Endothelial cell (in vitro differentiated cells): ENCODE results near the gene CD9. TPM values are rescaled to one million over a fixed set of nuclear protein-coding genes. Genes with fewer than 3 reads are reported as not detected.
A peak's percentile ranks its signal among the peaks of the same experiment; 100 is the strongest.

ENCODE experiments used
- DNase-seq: peaks from one replicate; pipeline ENCODE4 v3.0.0; 2021; ENCODE audit warnings: low spot score
- H3K27ac Mint-ChIP-seq: one replicate; pipeline ENCODE4 v1.8.0; 2021; ENCODE audit warnings: mixed read lengths, inconsistent platforms; ENCODE audit not compliant: unreplicated experiment
- H3K27me3 Mint-ChIP-seq: one replicate; pipeline ENCODE4 v1.8.0; 2021; ENCODE audit warnings: mild to moderate bottlenecking, moderate library complexity, mixed read lengths, inconsistent platforms; ENCODE audit not compliant: unreplicated experiment
- H3K36me3 Mint-ChIP-seq: one replicate; pipeline ENCODE4 v1.8.0; 2021; ENCODE audit warnings: mild to moderate bottlenecking, low read depth, mixed read lengths, inconsistent platforms; ENCODE audit not compliant: unreplicated experiment
- H3K4me1 Mint-ChIP-seq: one replicate; pipeline ENCODE4 v1.8.0; 2021; ENCODE audit warnings: mild to moderate bottlenecking, mixed read lengths, inconsistent platforms; ENCODE audit not compliant: unreplicated experiment
- H3K4me3 Mint-ChIP-seq: one replicate; pipeline ENCODE4 v1.8.0; 2021; ENCODE audit warnings: mild to moderate bottlenecking, mixed read lengths, inconsistent platforms; ENCODE audit not compliant: unreplicated experiment
- H3K9me3 Mint-ChIP-seq: one replicate; pipeline ENCODE4 v1.8.0; 2021; ENCODE audit warnings: mixed read lengths, inconsistent platforms; ENCODE audit not compliant: unreplicated experiment
- total RNA-seq: library from RNA; stranded (reverse); fragmentation: NEBNext Ultra II Directional; extraction: Animal tissue kit (Norgen Biotek cat#: 25700); gene quantifications from one replicate; pipeline ENCODE4 v1.2.1, GENCODE V29; 2021; ENCODE audit not compliant: unreplicated experiment
- TF ChIP-seq, protein P1 (sequence below): fragments of 200-600 bp; sonication (generic); IDR thresholded peaks from one replicate; pipeline ENCODE4 v1.5.0; 2021; ENCODE audit warnings: antibody characterized with exemption; ENCODE audit not compliant: unreplicated experiment

CD9 gene
- total RNA-seq, 1 donor from 2014 or later: 67.2 TPM

DNA sequence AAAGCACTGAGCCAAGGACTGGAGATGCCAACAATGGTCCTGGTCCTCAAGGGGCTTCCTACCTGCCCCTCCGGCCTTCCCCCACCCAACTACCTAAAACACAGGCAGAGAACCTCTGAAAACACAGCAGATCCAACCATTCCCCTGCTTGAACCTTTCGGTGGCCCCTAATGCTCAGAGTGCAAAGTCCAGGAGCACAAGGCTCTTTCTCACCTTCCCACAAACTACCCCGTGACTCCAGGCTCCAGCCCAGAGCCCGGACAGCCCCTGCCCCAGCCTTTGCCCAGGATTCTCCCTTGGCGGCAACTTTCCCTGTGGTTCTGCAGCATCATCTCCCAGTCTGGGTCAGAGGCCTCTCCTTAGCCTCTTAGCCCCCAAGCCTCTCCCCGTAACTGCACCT, 1.6 kb upstream of the CD9 start:
- no peak overlapping the region for H3K4me3 Mint-ChIP-seq
- no peaks in the 10 kb centered on the region for H3K36me3 Mint-ChIP-seq
- no peak overlapping the region for H3K27ac Mint-ChIP-seq
- peaks cover 21% of the 10 kb centered on the region for H3K27me3 Mint-ChIP-seq
- DNase-seq: no peak
- TF ChIP-seq, protein P1, sequence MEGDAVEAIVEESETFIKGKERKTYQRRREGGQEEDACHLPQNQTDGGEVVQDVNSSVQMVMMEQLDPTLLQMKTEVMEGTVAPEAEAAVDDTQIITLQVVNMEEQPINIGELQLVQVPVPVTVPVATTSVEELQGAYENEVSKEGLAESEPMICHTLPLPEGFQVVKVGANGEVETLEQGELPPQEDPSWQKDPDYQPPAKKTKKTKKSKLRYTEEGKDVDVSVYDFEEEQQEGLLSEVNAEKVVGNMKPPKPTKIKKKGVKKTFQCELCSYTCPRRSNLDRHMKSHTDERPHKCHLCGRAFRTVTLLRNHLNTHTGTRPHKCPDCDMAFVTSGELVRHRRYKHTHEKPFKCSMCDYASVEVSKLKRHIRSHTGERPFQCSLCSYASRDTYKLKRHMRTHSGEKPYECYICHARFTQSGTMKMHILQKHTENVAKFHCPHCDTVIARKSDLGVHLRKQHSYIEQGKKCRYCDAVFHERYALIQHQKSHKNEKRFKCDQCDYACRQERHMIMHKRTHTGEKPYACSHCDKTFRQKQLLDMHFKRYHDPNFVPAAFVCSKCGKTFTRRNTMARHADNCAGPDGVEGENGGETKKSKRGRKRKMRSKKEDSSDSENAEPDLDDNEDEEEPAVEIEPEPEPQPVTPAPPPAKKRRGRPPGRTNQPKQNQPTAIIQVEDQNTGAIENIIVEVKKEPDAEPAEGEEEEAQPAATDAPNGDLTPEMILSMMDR: no peak
- H3K9me3 Mint-ChIP-seq: no peaks in the 10 kb centered on the region
- peaks cover 48% of the 10 kb centered on the region for H3K4me1 Mint-ChIP-seq

DNA sequence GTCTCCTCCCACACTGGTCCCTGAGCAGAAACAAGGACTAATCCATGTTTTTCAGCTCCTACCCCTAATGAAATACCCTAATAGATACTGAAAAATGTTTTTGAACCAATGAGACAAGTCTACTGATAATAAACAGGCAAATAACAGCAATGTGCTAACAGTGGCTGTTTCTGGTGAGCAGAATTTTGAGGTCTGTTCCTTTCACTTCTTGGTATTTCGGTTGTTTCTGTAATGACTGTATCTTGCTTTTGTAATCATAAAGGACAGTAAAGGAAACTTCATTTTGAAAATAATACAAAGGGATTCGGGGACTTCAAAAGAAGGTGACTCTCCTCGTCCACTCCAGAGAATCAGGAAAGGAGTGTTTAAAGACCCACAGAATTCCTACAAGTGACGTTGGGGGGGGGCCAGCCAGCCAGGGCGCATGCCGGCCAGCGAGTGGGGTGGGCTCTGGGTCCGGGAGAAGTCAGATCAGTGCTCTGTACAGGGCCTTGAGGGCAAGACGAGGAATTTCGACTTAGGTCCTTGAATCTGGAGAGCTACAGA, 1.1 kb upstream of the CD9 start:
- H3K27ac Mint-ChIP-seq: no peak overlapping the region
- H3K36me3 Mint-ChIP-seq: no peaks in the 10 kb centered on the region
- peak overlapping the region; percentile 79 for H3K4me3 Mint-ChIP-seq
- peaks cover 47% of the 10 kb centered on the region for H3K4me1 Mint-ChIP-seq
- TF ChIP-seq, protein P1: no peak
- no peaks in the 10 kb centered on the region for H3K9me3 Mint-ChIP-seq
- DNase-seq: no peak
- H3K27me3 Mint-ChIP-seq: peaks cover 21% of the 10 kb centered on the region

DNA sequence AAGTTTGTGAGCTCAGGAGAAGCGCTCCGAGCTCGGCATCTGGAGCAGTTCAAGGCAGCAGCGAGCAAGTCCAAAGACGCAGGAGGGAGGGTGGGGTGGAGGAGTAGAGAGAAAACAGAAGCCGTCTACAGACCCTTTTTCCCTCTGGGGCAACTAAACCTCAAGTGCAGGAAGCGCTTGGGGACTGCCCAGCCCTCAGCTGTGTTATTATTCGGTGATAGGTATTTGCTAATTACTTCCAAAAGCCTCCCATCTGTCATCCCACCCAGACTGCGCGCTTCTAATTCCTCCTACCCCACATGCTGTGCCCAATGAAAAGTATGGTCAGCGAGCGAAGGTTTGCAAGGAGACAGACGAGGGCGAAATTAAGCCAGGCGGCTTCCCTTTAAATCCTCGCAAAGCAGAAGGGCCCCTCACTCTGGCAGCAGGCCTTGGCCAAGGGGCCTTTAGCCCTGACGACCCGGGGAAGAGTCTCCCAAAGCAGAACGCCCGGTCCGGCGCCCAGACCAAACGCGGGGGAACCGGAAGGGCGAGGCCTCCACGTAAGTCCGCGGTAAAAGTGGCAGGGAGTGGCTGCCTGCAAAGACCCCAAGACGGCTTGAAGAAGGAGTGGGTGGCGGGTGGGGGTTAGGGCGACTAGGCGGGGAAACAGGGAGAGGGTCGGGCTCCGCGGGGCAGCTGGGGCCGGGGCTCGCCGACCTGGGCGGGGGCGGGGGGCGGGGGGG, 507 bp upstream of the CD9 start:
- Mint-ChIP-seq H3K36me3 (no peaks in the 10 kb centered on the region), H3K4me1 (peaks cover 50% of the 10 kb centered on the region), H3K4me3 (peak overlapping the region; percentile 79), H3K27me3 (peaks cover 21% of the 10 kb centered on the region), H3K9me3 (no peaks in the 10 kb centered on the region), H3K27ac (no peak overlapping the region)
- TF ChIP-seq, protein P1: no peak
- no peak for DNase-seq

DNA sequence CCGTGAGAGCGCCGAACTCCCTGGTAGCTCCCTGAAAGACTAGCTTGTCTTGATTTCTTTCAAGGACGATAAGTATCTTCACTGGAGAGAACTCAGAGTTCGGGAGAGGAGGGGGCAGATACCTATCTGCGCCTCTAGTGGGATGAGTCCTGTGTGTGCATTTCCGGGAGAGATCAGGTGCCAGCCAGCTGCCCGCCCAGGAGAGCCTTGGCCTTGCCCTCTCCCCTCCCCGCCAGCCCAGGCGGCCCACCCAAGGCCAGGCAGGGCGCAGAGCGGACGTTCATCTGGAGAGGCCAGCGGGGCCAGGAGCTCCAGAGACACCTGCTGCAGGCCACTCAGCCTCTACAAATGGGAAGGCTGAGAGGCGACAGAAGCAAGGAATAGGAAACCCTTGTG, 1.0 kb downstream of the CD9 start:
- Mint-ChIP-seq H3K27ac (no peak overlapping the region), H3K27me3 (peaks cover 21% of the 10 kb centered on the region), H3K4me3 (peak overlapping the region; percentile 87), H3K9me3 (no peaks in the 10 kb centered on the region), H3K4me1 (peaks cover 57% of the 10 kb centered on the region), H3K36me3 (no peaks in the 10 kb centered on the region)
- TF ChIP-seq, protein P1: no peak
- DNase-seq: no peak

DNA sequence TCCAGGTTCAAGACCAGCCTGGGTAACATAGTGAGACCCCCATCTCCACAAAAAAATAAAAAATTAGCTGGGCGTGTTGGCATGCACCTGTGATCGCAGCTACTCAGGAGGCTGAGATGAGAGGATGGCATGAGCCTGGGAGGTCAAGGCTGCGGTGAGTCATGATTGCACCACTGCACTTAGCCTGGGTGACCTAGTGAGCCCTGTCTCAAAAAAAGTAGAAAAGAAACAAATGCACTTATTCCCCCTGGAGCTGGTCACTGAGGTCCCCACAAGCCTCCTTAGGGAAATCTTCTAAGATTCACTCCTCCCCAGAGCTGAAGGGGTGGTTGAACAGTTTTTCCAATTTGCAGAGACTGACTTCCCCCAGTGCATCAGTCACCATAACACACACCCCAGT, 1.6 kb downstream of the CD9 start:
- peak overlapping the region; percentile 31 for H3K4me3 Mint-ChIP-seq
- H3K27ac Mint-ChIP-seq: no peak overlapping the region
- H3K4me1 Mint-ChIP-seq: peaks cover 62% of the 10 kb centered on the region
- peaks cover 22% of the 10 kb centered on the region for H3K27me3 Mint-ChIP-seq
- DNase-seq: no peak
- TF ChIP-seq, protein P1: no peak
- H3K9me3 Mint-ChIP-seq: no peaks in the 10 kb centered on the region
- H3K36me3 Mint-ChIP-seq: no peaks in the 10 kb centered on the region
